Fibroblast of skin of left quadriceps (primary cell): ENCODE data around the gene MACROD1.

ENCODE experiments used
- DNase-seq, 2 experiments: peaks; one replicate each; pipeline ENCODE4 v3.0.0-alpha.2; 2013; ENCODE audit warnings: low read depth in 2 of 2

MACROD1 gene

DNA sequence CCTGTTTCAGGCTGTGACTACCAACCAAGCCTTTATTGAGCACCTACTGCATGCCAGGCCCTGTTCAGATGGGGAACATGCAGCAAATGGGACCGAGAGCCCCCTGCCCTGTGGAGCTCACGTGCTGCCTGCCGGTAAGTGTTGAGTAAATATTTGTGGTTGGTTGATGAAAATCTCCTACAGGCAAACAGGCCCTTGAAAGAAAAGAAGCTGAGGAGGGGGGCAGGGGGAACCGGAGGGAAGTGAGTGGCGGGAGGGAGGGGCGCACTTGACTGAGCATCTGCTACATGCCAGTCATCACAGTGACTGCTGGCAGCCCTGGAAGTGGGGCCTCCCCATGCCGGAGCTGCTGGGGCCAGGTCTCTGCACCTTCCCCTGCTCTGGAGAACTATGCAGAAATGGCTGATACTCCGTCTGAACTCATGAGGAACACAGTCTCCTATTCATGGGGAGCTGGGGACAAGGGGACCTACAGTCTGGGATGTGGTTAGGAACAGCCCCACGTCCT, 34.2 kb downstream of the MACROD1 start:
- no peak for DNase-seq

DNA sequence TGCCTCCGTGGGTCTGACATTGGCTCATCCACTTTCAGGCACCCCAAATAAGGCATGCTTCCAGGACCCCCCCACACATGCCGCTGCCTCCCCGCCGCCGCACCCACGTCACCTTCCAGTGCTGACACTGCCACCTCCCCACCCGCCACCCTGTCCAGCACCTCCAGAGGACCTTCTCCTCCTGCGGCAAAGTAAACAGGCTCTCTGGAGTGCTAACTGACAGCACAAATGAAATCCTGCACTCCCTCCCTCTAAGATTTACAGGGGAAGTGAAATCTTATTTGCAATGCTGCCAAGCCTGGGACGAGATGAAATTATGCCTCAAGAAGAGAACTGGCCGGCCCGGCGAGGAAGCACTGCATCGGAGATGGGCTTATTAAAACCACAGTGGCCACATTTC, 35.3 kb downstream of the MACROD1 start:
- DNase-seq = no peak

DNA sequence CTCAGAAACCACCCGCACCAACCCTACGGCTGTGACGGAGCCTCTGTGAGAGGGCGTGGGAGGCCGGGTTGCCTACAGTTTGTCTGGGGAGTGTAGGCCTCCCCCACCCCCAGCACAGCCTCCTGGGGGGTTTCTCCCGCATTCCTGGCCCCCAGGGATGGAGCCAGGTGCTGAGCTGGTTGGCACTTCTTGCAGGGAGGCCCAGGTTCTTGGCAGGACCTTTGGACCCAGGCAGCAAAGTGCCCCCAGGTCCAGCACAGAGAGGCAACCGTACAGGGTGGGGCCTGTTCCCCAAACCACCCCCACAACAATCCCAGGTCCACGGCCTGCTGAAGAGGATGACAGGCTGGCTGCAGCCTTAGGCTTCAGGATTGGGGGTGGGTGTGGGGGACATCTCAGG, 36.5 kb downstream of the MACROD1 start:
- no peak for DNase-seq

DNA sequence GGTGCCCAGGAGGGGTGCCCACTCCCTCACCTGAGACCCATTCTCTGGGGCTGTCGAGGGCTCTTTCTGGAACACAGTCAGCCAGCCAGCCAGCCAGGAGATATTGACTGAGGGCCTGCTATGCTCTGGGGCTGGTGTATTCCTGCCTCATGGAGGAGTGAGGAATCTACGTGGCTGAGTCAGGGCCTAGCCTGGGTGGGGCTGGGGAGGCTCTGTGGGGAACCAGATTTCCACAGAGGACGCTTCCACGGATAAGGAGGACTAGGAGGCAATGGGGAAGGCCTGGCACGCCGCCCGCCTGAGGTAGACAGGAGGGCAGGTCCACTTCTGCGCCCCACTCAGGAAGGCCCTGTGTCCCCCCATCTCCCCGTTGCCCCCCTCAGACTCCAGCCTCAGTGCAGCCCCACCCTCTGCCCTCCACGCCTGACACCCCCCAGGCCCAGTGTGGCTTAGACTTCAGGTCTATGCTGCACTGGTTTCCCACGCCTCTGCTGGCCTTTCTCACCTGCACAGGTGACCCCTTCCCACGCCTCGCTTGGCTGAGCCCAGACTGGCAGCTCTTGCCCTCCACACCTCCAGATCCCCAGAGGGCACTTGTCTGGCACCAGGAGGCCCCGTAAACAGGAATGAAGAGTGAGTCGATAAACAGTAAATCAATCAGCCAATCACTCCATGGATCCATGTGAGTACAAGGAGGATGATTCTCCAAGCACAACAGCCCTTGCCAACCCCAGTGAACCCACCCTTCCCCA, 37.5 kb downstream of the MACROD1 start:
- no peak for DNase-seq

DNA sequence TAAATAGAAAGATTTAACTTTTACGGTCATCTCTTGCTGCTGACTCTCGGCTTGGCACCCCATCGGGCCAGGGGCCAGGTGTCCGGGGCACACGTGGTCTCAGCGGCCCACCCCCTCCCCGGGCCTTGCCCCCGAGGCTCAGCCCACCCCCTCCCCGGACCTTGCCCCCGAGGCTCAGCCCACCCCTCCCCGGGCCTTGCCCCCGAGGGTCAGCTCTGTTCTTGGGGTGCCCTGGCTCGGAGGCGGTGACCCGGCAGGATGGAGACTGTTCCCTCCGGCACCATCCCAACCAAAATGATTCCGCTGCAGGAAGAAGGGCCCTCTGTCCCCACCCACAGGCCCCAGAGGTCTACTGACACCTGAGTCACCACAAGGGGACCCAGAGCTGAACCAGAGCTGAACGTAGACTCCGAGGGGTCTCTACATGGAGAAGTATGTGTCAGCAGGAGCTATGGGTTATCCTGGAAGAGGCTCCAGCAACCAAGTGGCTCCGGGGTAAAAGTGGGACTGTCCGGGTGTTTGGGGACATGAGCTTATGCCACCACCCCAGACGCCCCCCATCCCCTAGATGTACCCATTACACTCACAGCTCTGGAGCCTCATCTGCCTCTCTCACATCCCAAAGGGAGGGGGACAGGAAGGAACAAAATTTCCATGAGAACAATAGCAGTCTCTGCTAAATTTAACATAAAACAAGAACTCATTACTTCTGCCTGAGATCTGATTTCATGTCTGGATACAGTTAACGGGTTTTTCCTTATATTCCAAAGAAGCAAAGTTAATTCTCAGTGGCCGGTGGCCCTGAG, 38.4 kb downstream of the MACROD1 start:
- no peak for DNase-seq

DNA sequence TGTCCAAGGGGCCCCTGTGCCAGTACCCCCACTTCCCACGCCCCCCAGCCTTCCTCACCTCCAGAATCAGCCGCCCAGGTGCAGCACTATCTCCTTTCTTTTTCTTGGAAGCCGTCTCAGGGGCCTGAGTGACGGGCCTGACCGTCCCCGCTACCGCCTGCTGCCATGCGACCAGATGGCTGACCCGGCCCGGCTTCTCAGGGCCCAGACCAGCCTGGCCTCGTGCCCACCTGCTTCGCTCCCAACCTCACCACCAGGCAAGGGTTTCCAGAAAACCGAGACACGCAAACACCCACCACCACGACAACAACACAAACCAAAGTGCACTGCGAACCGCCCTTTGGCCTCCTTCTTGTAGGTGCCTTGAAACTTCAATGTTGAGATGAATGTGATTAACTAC, 39.1 kb downstream of the MACROD1 start:
- DNase-seq = no peak

DNA sequence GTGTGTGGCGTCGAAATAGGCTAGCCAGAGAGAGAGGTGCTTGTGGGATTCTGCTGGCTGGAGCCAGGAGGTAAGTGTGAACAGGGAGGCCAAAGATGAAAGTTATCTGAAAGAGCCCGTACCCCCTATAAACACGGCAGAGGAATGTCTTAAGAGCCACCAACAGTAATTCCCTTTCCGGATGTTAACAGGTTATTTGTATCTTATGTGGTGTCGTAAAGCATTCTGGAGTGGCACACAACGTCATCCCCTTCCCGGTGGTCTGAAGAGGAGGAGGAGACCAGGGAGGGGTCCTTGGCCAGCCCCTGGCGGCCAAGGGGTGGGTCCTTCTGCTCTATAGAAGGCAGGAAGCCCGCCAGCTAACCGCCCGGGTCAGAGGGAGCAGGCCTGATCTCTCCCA, 39.5 kb downstream of the MACROD1 start:
- no peak for DNase-seq

DNA sequence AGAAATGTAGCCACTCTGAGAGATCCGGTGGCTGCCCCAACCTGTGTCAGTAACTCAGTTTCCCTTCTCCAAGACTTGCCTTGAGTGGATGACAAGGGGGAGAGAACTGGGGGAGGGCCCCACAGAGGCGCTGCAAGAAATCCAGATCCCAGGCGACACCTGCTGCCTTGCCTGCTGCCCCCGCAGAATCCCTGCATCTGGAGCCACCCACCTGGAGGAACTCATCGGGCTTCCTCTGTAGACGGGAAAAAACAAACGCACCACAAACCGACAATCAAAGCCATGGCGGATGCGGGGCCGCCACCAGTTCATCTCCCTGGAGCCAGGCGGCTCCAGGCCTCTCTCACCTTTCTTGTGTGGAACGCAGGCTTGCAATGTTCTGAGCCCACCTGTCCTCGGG, 40.2 kb downstream of the MACROD1 start:
- DNase-seq = no peak

DNA sequence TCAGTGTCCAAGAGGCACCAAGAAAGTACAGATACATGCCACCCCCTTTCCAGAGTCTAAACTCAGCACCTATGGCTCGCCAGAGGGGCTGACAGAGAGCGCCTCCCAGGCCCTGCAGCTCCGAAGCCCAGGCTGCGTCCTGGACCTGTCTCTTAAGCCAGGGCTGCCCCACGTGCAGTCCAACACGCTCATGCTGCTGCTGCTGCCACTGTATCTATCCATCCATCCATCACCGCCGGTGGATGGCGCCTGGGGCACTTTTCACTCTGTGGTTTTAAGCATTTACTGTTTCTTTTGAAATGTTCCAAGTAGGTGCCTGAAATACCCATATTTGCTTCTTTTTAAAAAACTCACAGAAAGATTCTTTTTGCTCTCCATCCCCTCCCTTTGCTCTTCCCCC, 41.8 kb downstream of the MACROD1 start:
- DNase-seq = no peak

DNA sequence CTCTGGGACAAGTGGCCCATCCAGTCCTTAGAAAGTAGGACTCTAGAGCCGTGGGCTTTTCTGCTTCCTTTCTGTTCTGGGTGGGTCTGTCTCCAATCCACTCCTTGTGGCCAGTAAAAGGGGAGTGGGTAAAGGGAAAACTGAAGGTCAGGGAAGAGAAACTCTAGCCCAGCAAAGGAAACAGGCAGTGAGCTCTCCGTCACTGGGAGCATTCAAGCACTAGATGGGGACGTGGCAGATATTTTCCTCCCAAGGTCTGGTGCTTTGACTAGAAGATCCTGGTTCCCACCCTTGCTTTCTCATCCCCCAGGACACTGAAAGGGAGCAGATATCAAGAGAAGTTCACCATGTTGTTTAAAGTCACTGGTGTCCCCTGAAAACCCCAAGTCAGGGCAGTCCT, 42.2 kb downstream of the MACROD1 start:
- no peak for DNase-seq

DNA sequence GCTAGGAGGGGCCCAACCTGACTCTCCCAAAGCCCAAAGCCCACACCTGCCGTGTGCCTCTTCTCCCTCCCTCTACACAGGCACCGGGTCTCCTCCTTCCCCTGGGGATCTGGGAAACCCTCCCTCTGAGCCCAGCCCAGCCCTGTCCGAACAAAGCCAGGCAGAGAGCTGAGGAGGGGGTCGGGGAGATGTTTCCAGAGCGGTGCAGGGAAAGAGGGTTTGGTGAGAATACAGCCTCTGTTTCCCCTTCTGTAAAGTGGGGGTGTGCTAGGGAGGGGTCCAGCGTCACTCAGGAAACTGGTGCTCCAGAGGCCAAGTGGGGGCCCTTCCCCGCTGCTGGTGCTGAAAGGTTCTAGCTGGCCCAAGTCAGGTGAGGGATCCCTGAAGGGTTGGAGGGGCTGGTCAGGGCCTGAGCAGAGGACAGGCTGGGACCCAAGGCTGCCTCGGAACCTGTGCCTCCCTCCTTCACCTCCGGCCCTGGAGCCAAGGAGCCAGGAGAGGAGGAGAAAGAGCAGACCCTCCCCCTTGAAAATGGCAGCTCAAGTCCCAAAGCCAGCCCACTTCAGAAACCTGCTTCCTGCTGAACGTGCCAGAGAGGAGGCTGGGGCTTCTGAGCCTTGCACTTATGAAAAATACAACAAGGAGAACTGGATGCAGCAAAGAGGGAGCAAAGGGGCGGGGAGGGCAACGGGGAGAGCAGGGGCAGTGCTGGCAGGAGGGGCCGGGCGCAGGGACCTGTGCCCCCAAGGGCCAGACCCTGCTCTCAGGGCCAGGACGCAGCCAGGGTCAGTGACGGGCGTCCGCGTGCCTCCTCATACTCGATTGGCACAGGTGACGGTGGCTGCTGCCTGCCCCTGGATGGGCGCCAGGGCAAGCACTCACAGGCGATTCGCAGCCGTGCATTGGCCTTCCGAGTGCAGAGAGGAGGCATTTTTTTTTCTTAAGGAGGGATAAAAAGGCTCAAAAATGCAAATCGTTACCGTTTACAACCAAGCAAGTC, 43.2 kb downstream of the MACROD1 start:
- no peak for DNase-seq

DNA sequence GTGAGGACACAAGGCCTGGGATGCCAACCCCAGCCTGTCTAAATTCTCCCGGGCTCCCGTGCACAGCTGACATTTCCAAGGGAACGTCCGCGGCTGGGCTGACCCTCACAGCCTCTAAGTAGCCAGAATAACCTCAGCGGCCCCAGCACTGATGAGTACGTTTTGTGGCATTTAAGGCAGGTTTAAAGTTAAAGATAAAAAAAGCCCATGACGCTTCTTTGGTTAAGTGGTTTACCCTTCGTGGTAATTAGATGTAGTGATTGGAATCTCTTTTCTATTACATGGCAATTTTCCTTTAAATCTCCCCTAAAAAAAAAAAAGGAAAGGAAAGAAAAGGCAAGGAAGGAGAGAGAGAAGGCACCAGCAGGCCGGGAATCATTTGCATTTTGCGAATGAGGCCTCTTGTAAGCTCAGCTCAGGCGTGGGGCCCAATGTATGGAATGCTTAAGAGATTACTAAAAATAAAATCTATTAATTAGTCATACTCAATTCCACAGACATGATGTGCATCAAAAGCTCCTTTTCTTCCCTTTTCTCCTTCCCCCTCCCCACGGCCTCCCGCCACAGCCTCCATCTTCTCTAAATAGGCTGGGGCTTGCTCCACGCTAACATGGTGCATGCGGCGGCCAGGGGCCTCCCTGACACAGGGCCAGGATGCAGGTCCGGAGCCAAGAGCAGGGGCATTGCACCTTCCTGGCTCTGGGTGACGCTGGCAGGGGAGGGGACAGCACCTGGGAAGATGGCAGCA, 44.1 kb downstream of the MACROD1 start:
- DNase-seq = peak; percentile 68 to 70

DNA sequence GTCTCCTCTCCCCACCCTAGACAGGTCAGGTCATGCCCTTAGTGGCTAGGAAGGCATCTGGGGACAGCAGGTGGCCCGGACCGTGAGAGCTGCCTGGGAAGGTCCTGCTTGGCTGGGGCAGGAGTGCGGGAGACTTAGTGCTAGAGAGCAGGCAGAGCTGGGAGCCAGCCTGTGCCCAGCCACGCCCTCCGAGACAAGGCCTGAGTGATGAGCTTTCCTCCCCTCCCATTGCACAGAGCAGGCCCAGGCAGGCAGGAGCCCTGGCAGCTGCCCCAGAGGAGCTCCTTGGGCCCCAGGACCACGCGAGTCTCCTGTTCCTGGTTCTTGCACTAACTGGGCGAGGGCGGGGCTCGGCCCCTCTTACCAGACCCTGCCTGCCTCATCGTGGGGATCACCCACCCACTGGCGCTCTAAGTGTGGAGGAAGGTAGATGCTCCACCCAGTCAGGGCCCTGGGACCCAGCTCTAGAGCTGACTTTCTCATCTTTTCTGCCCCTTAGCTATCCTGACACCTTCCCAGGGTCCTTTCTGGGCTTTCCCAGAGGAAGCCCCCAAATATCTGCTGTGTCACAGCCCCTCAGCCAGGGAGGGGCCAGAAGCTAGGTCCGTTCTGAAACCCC, 44.9 kb downstream of the MACROD1 start:
- DNase-seq = no peak

DNA sequence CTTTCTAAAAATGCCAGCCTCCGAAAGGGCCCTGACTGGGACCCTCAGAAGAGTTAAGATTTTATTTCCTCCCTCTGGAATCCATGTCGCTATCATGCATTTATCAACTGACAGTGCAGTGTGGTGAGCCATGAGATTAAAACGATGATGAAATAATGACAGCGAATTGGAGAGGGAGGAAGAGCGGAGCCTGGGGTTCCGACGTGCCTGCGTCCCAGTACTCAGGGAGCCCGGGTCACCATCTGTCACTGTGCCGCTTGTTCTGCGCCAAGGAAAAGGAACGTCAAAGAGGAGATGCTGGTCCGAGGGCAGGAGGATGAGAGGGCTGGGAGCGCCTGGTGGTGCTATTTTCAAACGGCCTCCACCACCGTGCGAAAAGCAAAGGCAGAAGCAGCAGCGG, 46.2 kb downstream of the MACROD1 start:
- no peak for DNase-seq

DNA sequence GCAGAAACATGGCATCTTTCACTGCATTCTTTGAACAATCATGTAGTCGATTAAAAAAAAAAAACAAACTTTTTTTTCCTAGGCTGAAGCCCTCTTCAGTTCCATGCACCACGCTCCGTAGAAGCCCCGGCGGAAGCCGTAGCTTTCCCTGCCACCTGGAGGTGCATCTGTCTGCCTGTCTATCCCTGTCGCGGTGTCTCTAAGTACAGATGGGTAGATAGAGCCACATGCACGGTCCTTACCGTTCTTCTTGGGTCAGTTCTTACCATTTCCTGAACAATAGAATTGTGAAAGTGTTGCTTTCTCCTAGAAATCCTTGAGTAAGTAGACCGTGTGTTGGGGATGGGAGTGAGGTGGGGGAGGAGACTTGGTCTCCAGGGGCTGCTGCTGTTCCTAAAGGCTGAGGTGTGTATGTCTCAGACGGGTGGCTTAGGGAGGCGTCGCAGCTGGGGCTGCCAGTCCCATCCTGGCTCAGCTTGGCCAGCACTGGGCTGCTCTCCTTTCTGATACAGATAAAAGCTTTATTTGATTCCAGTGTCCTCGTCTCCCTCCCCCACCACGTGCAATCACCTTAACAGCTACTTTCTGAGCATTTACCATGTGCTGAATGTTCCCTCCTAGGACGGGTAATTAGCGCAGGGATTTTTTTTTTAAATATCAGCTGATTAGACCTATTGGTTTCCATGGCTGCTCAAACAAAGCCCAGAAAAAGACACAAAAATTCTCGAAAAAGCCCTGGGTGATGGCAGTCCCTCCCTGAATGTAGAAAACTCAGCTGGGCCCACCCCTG, 46.8 kb downstream of the MACROD1 start:
- no peak for DNase-seq

DNA sequence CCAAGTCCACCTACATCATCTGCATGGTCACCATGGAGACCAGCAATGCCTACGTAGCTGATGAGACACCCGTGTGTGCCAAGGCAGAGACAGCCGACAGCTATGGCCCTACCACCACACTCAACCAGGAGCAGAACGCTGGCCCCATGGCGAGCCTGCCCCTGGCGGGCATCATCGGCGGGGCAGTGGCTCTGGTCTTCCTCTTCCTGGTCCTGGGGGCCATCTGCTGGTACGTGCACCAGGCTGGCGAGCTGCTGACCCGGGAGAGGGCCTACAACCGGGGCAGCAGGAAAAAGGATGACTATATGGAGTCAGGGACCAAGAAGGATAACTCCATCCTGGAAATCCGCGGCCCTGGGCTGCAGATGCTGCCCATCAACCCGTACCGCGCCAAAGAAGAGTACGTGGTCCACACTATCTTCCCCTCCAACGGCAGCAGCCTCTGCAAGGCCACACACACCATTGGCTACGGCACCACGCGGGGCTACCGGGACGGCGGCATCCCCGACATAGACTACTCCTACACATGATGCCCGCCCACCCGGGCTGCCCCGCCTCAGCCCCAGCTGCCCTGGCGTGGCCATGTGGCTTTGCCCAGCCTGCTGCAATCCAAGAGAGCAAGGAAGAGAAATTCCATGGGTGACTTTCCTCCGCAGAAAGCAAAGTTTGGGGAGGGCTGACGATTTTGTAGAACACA, 48.0 kb downstream of the MACROD1 start:
- DNase-seq = no peak

DNA sequence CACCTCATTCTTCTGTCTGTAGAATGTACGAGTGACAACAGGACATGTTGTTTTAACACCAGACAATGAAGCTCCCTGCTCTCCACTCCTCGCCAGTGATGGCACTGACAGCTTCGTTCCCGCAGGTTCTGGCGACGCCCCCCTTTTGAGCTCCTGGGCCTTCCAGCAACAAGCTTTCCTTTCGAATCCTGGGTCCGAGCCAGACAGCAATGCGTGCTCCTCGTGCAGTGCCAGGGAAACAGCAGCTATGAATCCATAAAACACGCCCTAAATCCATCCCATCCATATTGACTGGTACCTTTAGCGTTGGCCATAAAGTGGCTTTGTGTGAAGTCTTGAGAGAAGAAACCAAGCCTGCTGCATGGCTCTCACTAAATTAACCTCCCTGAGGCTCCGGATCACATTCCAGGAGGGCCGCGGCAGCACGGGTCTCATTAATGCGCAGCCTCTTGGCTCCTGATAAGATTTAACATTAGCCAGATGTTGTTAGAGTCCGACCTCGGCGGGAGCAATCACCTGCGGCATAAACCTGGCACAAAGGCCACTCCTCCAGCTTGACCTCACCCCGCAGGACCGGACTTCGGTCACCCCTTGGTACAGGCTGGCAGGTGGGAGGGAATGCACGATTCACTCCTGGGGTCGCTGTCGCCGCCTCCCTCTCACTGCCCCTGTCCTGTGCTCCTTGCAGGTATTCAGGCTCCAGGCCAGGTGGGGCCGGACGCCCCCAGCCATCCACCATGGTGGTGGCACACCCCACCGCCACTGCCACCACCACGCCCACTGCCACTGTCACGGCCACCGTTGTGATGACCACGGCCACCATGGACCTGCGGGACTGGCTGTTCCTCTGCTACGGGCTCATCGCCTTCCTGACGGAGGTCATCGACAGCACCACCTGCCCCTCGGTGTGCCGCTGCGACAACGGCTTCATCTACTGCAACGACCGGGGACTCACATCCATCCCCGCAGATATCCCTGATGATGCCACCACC, 50.1 kb downstream of the MACROD1 start:
- no peak for DNase-seq

DNA sequence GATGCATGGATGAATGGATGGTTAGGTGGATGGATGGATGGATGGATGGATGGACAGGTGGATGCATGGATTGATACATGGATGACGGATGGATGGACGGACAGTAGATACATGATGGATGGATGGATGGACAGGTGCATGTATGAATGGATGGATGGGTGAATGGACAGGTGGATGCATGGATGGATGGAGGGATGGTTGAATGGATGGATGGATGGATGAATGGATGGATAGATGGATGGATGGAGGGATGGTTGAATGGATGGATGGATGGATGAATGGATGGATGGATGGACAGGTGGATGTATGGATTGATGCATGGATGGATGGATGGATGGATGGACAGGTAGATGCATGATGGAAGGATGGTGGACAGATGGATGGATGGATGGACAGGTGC, 51.7 kb downstream of the MACROD1 start:
- DNase-seq = no peak
